MM.1S (cell line): ENCODE measurements around the gene NHLRC4.

Source experiments
- DNase-seq: peaks from one replicate; pipeline ENCODE4 v3.0.0-alpha.2; 2015
- H2AFZ ChIP-seq: fragments of 300-600 bp; sonication (generic); 2 replicates; pipeline ENCODE4 v1.6.0; 2016; ENCODE audit warnings: antibody characterized with exemption, low read length
- H3F3A ChIP-seq: fragments of 300-600 bp; sonication (generic); 2 replicates; pipeline ENCODE4 v1.6.1; 2016; ENCODE audit warnings: mild to moderate bottlenecking, antibody characterized with exemption, low read length, moderate library complexity, mixed read lengths; ENCODE audit not compliant: insufficient read depth
- H3K27ac ChIP-seq: fragments of 300-600 bp; sonication (generic); 2 replicates; pipeline ENCODE4 v1.5.1; 2016; ENCODE audit warnings: mild to moderate bottlenecking, low read length
- H3K27me3 ChIP-seq: fragments of 300-600 bp; sonication (generic); replicated peaks from 2 replicates; pipeline ENCODE4 v1.6.0; 2016; ENCODE audit warnings: low read length; ENCODE audit not compliant: insufficient read depth
- H3K36me3 ChIP-seq: fragments of 300-600 bp; sonication (generic); replicated peaks from 2 replicates; pipeline ENCODE4 v1.6.1; 2016; ENCODE audit warnings: mild to moderate bottlenecking, low read length, mixed read lengths; ENCODE audit not compliant: insufficient read depth
- H3K4me1 ChIP-seq: fragments of 300-600 bp; sonication (generic); 2 replicates; pipeline ENCODE4 v1.6.1; 2016; ENCODE audit warnings: low read length, mixed read lengths
- H3K4me2 ChIP-seq: fragments of 300-600 bp; sonication (generic); 2 replicates; pipeline ENCODE4 v1.6.0; 2016; ENCODE audit warnings: low read depth, low read length
- H3K4me3 ChIP-seq: fragments of 300-600 bp; sonication (generic); 2 replicates; pipeline ENCODE4 v1.5.1; 2016; ENCODE audit warnings: low read length, mixed read lengths
- H3K79me2 ChIP-seq: fragments of 300-600 bp; sonication (generic); 2 replicates; pipeline ENCODE4 v1.6.1; 2016; ENCODE audit warnings: mixed run types, low read length, mixed read lengths
- H3K9ac ChIP-seq: fragments of 300-600 bp; sonication (generic); 2 replicates; pipeline ENCODE4 v1.6.1; 2016; ENCODE audit warnings: low read length, mixed read lengths
- H3K9me2 ChIP-seq: fragments of 300-600 bp; sonication (generic); replicated peaks from 2 replicates; pipeline ENCODE4 v1.6.1; 2016; ENCODE audit warnings: mild to moderate bottlenecking, low read length, mixed read lengths; ENCODE audit not compliant: insufficient read depth
- H3K9me3 ChIP-seq: fragments of 300-600 bp; sonication (generic); replicated peaks from 2 replicates; pipeline ENCODE4 v1.6.1; 2016; ENCODE audit warnings: mild to moderate bottlenecking, low read length, mixed read lengths; ENCODE audit not compliant: insufficient read depth
- H4K20me1 ChIP-seq: fragments of 300-600 bp; sonication (generic); 2 replicates; pipeline ENCODE4 v1.6.1; 2016; ENCODE audit warnings: mild to moderate bottlenecking, low read length, moderate library complexity, mixed read lengths; ENCODE audit not compliant: insufficient read depth
- CTCF ChIP-seq: fragments of 300-600 bp; sonication (generic); IDR thresholded peaks from 2 replicates; pipeline ENCODE4 v1.5.1; 2016; ENCODE audit warnings: antibody characterized with exemption, low read length, mixed read lengths
- EZH2 ChIP-seq: fragments of 300-600 bp; sonication (generic); optimal IDR thresholded peaks from 2 replicates; pipeline ENCODE3; 2017; ENCODE audit warnings: low read depth, mild to moderate bottlenecking, antibody characterized with exemption, low read length, mixed read lengths
- EZH2phosphoT487 ChIP-seq: fragments of 300-600 bp; sonication (generic); IDR thresholded peaks from 2 replicates; pipeline ENCODE4 v1.6.1; 2018; ENCODE audit warnings: antibody characterized with exemption, low read length

NHLRC4 gene

DNA sequence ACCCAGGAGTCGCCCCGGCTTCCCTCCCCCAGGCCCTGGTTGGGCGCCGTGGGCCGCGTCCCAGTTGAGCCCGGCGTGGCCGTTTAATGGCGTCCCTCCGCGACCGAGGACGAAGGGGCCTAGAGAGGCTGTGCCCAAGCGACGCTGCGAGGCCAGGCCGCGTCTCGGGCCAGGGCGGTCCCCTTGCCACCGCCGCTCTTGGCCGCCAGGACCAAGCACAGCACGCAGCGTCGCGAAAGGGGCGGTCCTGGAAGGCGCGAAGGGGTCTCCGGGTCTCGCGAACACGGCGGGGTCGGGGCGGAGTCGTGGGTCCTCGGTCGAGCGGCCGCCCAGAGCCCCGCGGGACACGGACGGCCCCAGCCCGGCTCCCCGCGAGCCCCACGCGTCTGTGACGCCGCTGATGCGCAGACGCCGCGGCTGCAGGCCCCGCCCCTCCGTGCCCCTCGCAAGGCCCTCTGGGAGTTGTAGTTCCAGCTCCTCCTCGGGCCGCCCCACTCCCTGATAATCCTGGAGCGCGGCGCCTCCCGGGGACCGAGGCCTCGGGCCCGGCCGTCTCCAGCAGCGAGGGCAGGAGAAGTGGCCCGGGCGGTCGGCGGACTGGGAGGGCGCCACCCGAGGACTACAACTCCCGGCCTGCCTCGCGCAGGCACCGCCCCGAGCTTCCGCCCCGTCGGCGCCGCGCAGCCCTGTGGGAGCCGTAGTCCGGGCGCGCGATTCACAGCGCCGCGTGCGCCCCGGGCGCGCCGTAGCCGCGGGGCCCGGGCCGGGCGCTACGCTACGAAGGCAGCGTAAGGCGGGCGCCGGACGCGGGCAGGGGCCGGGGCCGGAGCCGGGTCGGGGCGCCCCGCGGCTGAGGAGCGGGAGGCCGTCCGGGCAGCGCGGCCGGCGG is 39.5 kb upstream of the NHLRC4 start, which contains the start of gene CAPN15:
Gene CAPN15 (plus strand): TSS at position 698 of the 889 bp plus-strand sequence. CDS start 19,127 bp downstream, outside the sequence.
- Histone ChIP-seq H4K20me1 (peaks cover 6% of the 10 kb centered on the region; the same call in 1 of the 2 replicates), H3K79me2 (peaks cover 65% of the 10 kb centered on the region), H2AFZ (peak within 1 kb of the TSS; percentile 73), H3K9me2 (no peaks in the 10 kb centered on the region), H3K36me3 (no peaks in the 10 kb centered on the region), H3K4me3 (peak within 1 kb of the TSS; percentile 88), H3K4me2 (peak within 1 kb of the TSS; percentile 98), H3K9me3 (no peaks in the 10 kb centered on the region), H3K9ac (peak within 1 kb of the TSS; percentile 83), H3K27ac (peak within 1 kb of the TSS; percentile 80), H3K27me3 (no peaks in the 10 kb centered on the region), H3K4me1 (peaks cover 5% of the 10 kb centered on the region; the same call in 1 of the 2 replicates), H3F3A (no peaks in the 10 kb centered on the region)
- TF ChIP-seq EZH2phosphoT487 (no peak), CTCF (no peak), EZH2 (no peak)
- peak; percentile 88 for DNase-seq

GRCh38 chr16:528111-529011 is 38.4 kb upstream of the NHLRC4 start:
- H3K4me2 ChIP-seq: peak overlapping the region; percentile 84
- H3K9ac ChIP-seq: peak overlapping the region; percentile 83
- H3K9me2 ChIP-seq: no peaks in the 10 kb centered on the region
- H3K9me3 ChIP-seq: no peaks in the 10 kb centered on the region
- H3K4me1 ChIP-seq: peaks cover 5% of the 10 kb centered on the region; the same call in 1 of the 2 replicates
- TF ChIP-seq EZH2phosphoT487 (no peak), EZH2 (no peak)
- H3K36me3 ChIP-seq: no peaks in the 10 kb centered on the region
- peak overlapping the region; percentile 88 for H3K4me3 ChIP-seq
- no peaks in the 10 kb centered on the region for H3F3A ChIP-seq
- no peak overlapping the region for H2AFZ ChIP-seq
- DNase-seq: peak; percentile 17
- H3K79me2 ChIP-seq: peaks cover 75% of the 10 kb centered on the region
- H4K20me1 ChIP-seq: peaks cover 6% of the 10 kb centered on the region; the same call in 1 of the 2 replicates
- H3K27ac ChIP-seq: peak overlapping the region; percentile 26; the same call in 1 of the 2 replicates
- H3K27me3 ChIP-seq: no peaks in the 10 kb centered on the region

DNA sequence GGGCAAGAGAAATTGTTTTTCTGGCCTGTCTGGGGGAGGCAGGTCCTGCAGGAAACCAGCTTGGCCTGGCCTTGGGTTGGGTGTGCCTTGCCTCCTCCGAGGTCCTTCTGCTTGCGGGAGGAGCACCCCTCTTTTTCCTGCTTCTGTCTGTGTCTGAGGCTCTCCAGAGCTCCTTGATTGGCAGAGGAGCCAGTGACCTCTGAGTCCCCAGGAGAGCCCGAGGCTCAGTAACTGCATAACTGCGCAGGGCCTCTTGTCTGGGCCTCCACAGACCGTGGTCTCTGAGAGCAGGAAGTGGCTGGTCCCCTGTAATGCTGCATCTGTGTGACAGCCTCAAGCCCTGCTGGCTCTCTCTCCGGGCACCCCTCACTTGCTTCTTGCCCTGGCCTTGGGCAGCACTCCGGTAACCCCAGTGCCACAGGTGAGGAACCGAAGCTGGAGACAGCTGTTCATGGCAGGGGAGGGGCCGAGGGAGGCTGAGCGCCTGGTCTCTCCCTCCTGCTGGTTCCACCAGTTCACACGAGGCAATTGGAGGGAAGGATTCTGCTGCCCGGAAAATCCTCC is 37.7 kb upstream of the NHLRC4 start:
- no peak for DNase-seq
- Histone ChIP-seq H3K9me2 (no peaks in the 10 kb centered on the region), H3K4me1 (peaks cover 5% of the 10 kb centered on the region; the same call in 1 of the 2 replicates), H3K79me2 (peaks cover 82% of the 10 kb centered on the region), H4K20me1 (peaks cover 6% of the 10 kb centered on the region; the same call in 1 of the 2 replicates), H3K9ac (peak overlapping the region; percentile 83), H3K27me3 (no peaks in the 10 kb centered on the region), H3K9me3 (no peaks in the 10 kb centered on the region), H3K27ac (no peak overlapping the region), H3K4me3 (peak overlapping the region; percentile 88), H3F3A (no peaks in the 10 kb centered on the region), H2AFZ (no peak overlapping the region), H3K36me3 (no peaks in the 10 kb centered on the region), H3K4me2 (peak overlapping the region; percentile 84)
- TF ChIP-seq EZH2 (no peak), CTCF (no peak), EZH2phosphoT487 (no peak)
